Panc1 (cell line): ENCODE results near the gene RAP1GAP2.

Experiments used
- POLR2AphosphoS5 ChIP-seq: IDR thresholded peaks from 2 replicates; pipeline ENCODE4 v1.6.1; 2012; ENCODE audit warnings: mild to moderate bottlenecking, low read depth, low read length, moderate library complexity
- TCF7L2 ChIP-seq: IDR thresholded peaks from 2 replicates; pipeline ENCODE4 v1.6.1; 2011; ENCODE audit warnings: mild to moderate bottlenecking, low read depth, low read length, inconsistent platforms
- TF ChIP-seq, protein P1 (sequence below): fragments of 450-650 bp; IDR thresholded peaks from 2 replicates; pipeline ENCODE4 v1.5.1; 2017; ENCODE audit warnings: mild to moderate bottlenecking

GRCh38 chr17:2898255-2898926, 102.2 kb downstream of the RAP1GAP2 start:
- no peak for TF ChIP-seq POLR2AphosphoS5
- TF ChIP-seq, protein P1, sequence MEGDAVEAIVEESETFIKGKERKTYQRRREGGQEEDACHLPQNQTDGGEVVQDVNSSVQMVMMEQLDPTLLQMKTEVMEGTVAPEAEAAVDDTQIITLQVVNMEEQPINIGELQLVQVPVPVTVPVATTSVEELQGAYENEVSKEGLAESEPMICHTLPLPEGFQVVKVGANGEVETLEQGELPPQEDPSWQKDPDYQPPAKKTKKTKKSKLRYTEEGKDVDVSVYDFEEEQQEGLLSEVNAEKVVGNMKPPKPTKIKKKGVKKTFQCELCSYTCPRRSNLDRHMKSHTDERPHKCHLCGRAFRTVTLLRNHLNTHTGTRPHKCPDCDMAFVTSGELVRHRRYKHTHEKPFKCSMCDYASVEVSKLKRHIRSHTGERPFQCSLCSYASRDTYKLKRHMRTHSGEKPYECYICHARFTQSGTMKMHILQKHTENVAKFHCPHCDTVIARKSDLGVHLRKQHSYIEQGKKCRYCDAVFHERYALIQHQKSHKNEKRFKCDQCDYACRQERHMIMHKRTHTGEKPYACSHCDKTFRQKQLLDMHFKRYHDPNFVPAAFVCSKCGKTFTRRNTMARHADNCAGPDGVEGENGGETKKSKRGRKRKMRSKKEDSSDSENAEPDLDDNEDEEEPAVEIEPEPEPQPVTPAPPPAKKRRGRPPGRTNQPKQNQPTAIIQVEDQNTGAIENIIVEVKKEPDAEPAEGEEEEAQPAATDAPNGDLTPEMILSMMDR = no peak
- TF ChIP-seq TCF7L2 = no peak
